HepG2 (cell line): ENCODE results near the gene TBC1D22A. TPM values are rescaled to one million over a fixed set of nuclear protein-coding genes. Genes with fewer than 3 reads are reported as not detected.
A peak's percentile ranks its signal among the peaks of the same experiment; 100 is the strongest.

Experiments used
- ATAC-seq: fragments of 200-7000 bp; cut with Tn5 transposase; 3 replicates; pipeline ENCODE4 v1.9.1; 2020; ENCODE audit warnings: mild to moderate bottlenecking, moderate library complexity
- BruUV-seq: library from RNA; stranded (reverse); fragments of 400-500 nt; replicated peaks from 2 replicates; lab custom pipeline; 2021; lab: Mats Ljungman, UMichigan
- CTCF ChIA-PET: fragments of 300-600 bp; formaldehyde crosslinking; extraction: SDS; loops from one replicate; lab custom pipeline; 2021; ENCODE audit warnings: low total read pairs, inconsistent platforms, low intra/inter-chr PET ratio; lab: Yijun Ruan, JAX
- POLR2A ChIA-PET: fragments of 350-600 bp; sonication (Branson Sonifier 250); formaldehyde crosslinking; loops from one replicate; lab custom pipeline; 2020; ENCODE audit warnings: antibody characterized with exemption, inconsistent platforms; lab: Yijun Ruan, JAX
- DNase-seq: peaks from one replicate; pipeline ENCODE4 v3.0.0-alpha.2; 2015; ENCODE audit warnings: low spot score
- FAIRE-seq: peaks from 3 replicates; lab custom pipeline; 2011; peaks lifted over from hg19 to GRCh38; lab: Jason Lieb, UNC
- H2AFZ ChIP-seq: one replicate; pipeline ENCODE4 v1.6.1; 2011; ENCODE audit warnings: low read length, inconsistent platforms
- H3K27ac ChIP-seq: fragments of 300-600 bp; 3 replicates; pipeline ENCODE4 v1.8.0; 2011; ENCODE audit warnings: mixed run types, mild to moderate bottlenecking, mixed read lengths, low read length, inconsistent platforms; ENCODE audit not compliant: insufficient read depth; ENCODE audit errors: extremely low read length
- H3K27me3 ChIP-seq, 2 experiments: fragments of 200-600 bp in 1 of 2; 2 replicates in 1 of 2; 3 replicates in 1 of 2; pipeline versions ENCODE4 v1.6.0 to v1.8.0; 2011; ENCODE audit warnings: low read length in 2 of 2, mild to moderate bottlenecking in 2 of 2, moderate library complexity in 2 of 2, inconsistent platforms in 1 of 2; ENCODE audit not compliant: insufficient read depth in 2 of 2, control insufficient read depth in 1 of 2
- H3K36me3 ChIP-seq, 2 experiments: fragments of 200-600 bp in 1 of 2; replicated peaks in 1 of 2; 2 replicates in 1 of 2; 3 replicates in 1 of 2; pipeline versions ENCODE4 v1.5.1 to v1.8.0; 2011; ENCODE audit warnings: low read length in 2 of 2, inconsistent platforms in 1 of 2; ENCODE audit not compliant: insufficient read depth in 2 of 2, control insufficient read depth in 1 of 2
- H3K4me1 ChIP-seq: 2 replicates; pipeline ENCODE4 v1.5.1; 2012; ENCODE audit warnings: low read length, inconsistent platforms; ENCODE audit not compliant: insufficient read depth
- H3K4me2 ChIP-seq: 2 replicates; pipeline ENCODE4 v1.6.0; 2011; ENCODE audit warnings: low read depth, low read length, inconsistent platforms
- H3K4me3 ChIP-seq, 3 experiments: fragments of 200-600 bp in 1 of 3; sonication (generic), shearing (Covaris generic) in 1 of 3; replicated peaks in 1 of 3; 2 replicates each; pipeline ENCODE4 v1.5.1; 2011 to 2016; ENCODE audit warnings: low read length in 3 of 3, inconsistent platforms in 2 of 3, low read depth in 2 of 3, mild to moderate bottlenecking in 2 of 3, control low read depth in 1 of 3, mixed read lengths in 1 of 3; ENCODE audit not compliant: insufficient read depth in 1 of 3
- H3K79me2 ChIP-seq: one replicate; pipeline ENCODE4 v1.6.1; 2011; ENCODE audit warnings: low read length, inconsistent platforms; ENCODE audit not compliant: insufficient read depth
- H3K9ac ChIP-seq: 2 replicates; pipeline ENCODE4 v1.6.0; 2011; ENCODE audit warnings: mild to moderate bottlenecking, low read depth, low read length, inconsistent platforms; ENCODE audit not compliant: insufficient read depth
- H3K9me3 ChIP-seq: 2 replicates; pipeline ENCODE4 v1.5.1; 2012; ENCODE audit warnings: mild to moderate bottlenecking, low read length
- H4K20me1 ChIP-seq: 2 replicates; pipeline ENCODE4 v1.6.0; 2011; ENCODE audit warnings: inconsistent platforms, mild to moderate bottlenecking, low read length, moderate library complexity; ENCODE audit not compliant: insufficient read depth
- PITX1 ChIP-seq: sonication (generic); formaldehyde crosslinking; IDR thresholded peaks from 2 replicates; pipeline ENCODE4 v1.5.1; 2020; ENCODE audit warnings: mild to moderate bottlenecking, missing genetic modification reagents
- RBM22 ChIP-seq: fragments of 200-400 bp; formaldehyde crosslinking; optimal IDR thresholded peaks from 2 replicates; pipeline ENCODE3; 2017; ENCODE audit warnings: mild to moderate bottlenecking, low read length, moderate library complexity
- TGIF2 ChIP-seq: IDR thresholded peaks from 2 replicates; pipeline ENCODE4 v1.6.1; 2016; ENCODE audit warnings: control low read depth, missing compliant biosample characterization
- ZFX ChIP-seq: sonication (generic); formaldehyde crosslinking; IDR thresholded peaks from 2 replicates; pipeline ENCODE4 v1.4.0; 2020; ENCODE audit warnings: mild to moderate bottlenecking, low read depth, missing genetic modification reagents, moderate library complexity
- WGBS: methylation state at CpG from one replicate; pipeline ENCODE4 v1.1.6; 2017; ENCODE audit warnings: low lambda C conversion rate; 5-methylcytosine and 5-hydroxymethylcytosine counted together
- in situ Hi-C: cut with HindIII; loops from 2 replicates; pipeline ENCODE4 v1.10.0; 2017; ENCODE audit warnings: low pct_unique_long_range_greater_than_20kb; ENCODE audit not compliant: extremely low pct_ligation_motif_present
- intact Hi-C: fragments of 100-400 bp; cut with micrococcal nuclease; formaldehyde crosslinking; loops from one replicate; pipeline ENCODE4 v1.10.0; 2022; ENCODE audit not compliant: unreplicated experiment
- polyA plus RNA-seq, 8 experiments: library from polyadenylated mRNA; depleted of rRNA in 3 of 8; stranded (reverse) in 7 of 8; unstranded in 1 of 8; fragments of >200 nt; fragmentation: Illumina TruSeq in 4 of 8; extraction: Trizol in 4 of 8; gene quantifications; 2 replicates each; pipeline versions ENCODE4 v1.2.1 to v1.2.3, GENCODE V29; 2011 to 2016; ENCODE audit warnings: low read depth in 4 of 8, missing spikeins in 1 of 8, mixed read lengths in 1 of 8; ENCODE audit not compliant: insufficient read depth in 1 of 8
- total RNA-seq, 5 experiments: library from RNA; depleted of rRNA; stranded (reverse); fragments of >200 nt; fragmentation: Illumina TruSeq; extraction: Trizol; gene quantifications; 2 replicates each; pipeline ENCODE4 v1.2.3, GENCODE V29; 2016; ENCODE audit warnings: low read depth in 1 of 5
- TF ChIP-seq, protein P1 (sequence below): sonication (generic); formaldehyde crosslinking; IDR thresholded peaks from 2 replicates; pipeline ENCODE4 v1.5.1; 2020; ENCODE audit warnings: mild to moderate bottlenecking, missing genetic modification reagents, moderate library complexity

Gene TBC1D22A
- total and polyA plus RNA-seq, 2 of the 13 experiments (the other 11 are each of a cell fraction or from before 2014, with no cell fraction given), result 17.3 to 18.0 TPM

DNA sequence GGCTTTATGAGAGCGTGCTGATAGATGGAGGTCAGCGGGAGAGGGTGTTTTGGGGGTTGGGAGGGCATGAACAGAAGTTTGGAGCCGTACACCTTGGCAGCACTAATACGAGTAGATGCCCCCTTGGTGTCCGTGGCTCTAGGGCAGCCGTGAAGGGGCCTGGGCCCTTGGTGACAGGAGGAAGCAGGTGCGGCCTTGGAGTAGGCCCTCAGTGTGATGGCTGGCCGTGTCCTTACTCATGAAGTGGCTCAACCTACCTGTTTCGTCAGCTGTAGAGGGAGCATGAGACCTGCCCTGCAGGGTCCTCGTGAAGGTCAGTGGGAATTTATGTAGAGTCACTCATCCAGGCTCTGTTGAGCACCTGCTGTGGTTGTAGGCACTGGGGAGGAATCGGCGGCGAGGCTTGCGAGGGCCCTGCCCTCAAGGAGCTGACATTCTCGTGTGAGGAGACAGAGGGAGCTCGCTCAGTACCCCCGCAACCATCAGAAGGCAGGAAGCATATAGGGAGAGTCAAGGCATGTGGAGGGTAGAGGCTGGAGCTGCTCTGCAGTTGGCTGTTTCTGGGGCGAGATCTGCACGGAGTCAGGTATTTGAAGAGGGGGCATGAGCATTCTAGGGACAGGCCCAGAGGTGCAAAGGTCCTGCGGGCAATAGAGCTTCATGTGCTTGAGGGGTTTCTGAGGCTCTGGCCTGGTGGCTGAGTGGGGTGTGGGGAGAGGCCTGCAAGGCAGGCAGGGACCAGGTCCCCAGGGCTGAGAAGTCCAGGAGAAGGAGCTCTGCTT lies 39.6 kb downstream of the TBC1D22A start:
- ATAC-seq (no peak), DNase-seq (no peak)
- Histone ChIP-seq H3K79me2 (peaks cover 9% of the 10 kb centered on the region), H2AFZ (no peak overlapping the region), H4K20me1 (no peaks in the 10 kb centered on the region), H3K27ac (peak overlapping the region; percentile 50), H3K9me3 (no peaks in the 10 kb centered on the region), H3K9ac (0 out of 2 replicates have a peak overlapping the region, but pooled peaks have one; percentile 13), H3K4me2 (no peak overlapping the region)
- 89% methylated on average over 17 of the region's 20 CpGs for WGBS
- intact Hi-C loops, result no loop called here
- ChIA-PET CTCF (no interaction called here), POLR2A (interaction anchor here (0.9 to 3.5 kb wide), 6 partner anchors 13 to 44 kb away, joined by 3 to 22 read pairs (median 5); partner anchors contain the start of gene TBC1D22A)
- TF ChIP-seq ZFX (CRISPR knock-in tag) (0 out of 2 replicates have a peak, but pooled peaks have one; percentile 14), RBM22 (peak; percentile 14), PITX1 (CRISPR knock-in tag) (no peak), TGIF2 (no peak)
- TF ChIP-seq, protein P1, sequence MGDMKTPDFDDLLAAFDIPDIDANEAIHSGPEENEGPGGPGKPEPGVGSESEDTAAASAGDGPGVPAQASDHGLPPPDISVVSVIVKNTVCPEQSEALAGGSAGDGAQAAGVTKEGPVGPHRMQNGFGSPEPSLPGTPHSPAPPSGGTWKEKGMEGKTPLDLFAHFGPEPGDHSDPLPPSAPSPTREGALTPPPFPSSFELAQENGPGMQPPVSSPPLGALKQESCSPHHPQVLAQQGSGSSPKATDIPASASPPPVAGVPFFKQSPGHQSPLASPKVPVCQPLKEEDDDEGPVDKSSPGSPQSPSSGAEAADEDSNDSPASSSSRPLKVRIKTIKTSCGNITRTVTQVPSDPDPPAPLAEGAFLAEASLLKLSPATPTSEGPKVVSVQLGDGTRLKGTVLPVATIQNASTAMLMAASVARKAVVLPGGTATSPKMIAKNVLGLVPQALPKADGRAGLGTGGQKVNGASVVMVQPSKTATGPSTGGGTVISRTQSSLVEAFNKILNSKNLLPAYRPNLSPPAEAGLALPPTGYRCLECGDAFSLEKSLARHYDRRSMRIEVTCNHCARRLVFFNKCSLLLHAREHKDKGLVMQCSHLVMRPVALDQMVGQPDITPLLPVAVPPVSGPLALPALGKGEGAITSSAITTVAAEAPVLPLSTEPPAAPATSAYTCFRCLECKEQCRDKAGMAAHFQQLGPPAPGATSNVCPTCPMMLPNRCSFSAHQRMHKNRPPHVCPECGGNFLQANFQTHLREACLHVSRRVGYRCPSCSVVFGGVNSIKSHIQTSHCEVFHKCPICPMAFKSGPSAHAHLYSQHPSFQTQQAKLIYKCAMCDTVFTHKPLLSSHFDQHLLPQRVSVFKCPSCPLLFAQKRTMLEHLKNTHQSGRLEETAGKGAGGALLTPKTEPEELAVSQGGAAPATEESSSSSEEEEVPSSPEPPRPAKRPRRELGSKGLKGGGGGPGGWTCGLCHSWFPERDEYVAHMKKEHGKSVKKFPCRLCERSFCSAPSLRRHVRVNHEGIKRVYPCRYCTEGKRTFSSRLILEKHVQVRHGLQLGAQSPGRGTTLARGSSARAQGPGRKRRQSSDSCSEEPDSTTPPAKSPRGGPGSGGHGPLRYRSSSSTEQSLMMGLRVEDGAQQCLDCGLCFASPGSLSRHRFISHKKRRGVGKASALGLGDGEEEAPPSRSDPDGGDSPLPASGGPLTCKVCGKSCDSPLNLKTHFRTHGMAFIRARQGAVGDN, result peak; percentile 33; the same call in 1 of the 2 replicates
- TF ChIP-seq, all 625 proteins: peak for 3
- in situ Hi-C loops, result no loop called here
- no peak for FAIRE-seq
- H3K36me3 ChIP-seq, result peaks cover 15 to 40% of the 10 kb centered on the region in 2 experiments
- H3K4me3 ChIP-seq, result no peak overlapping the region
- no TSS peak for BruUV-seq
- no peaks in the 10 kb centered on the region for H3K27me3 ChIP-seq
- H3K4me1 ChIP-seq, result peaks cover 84% of the 10 kb centered on the region
